HepG2 (cell line): ENCODE results near the gene PRKAR2B. TPM values are rescaled to one million over a fixed set of nuclear protein-coding genes. Genes with fewer than 3 reads are reported as not detected.

ENCODE experiments used
- DMAP1 ChIP-seq: IDR thresholded peaks from 2 replicates; pipeline ENCODE4 v1.6.1; 2016
- GABPA ChIP-seq, 2 experiments: IDR thresholded peaks; 2 replicates each; pipeline ENCODE4 v1.6.1; 2011 to 2016; ENCODE audit warnings: low read depth in 2 of 2, low read length in 1 of 2, missing biosample characterization in 1 of 2, missing genetic modification characterization in 1 of 2
- HNRNPH1 ChIP-seq: fragments of 200-400 bp; formaldehyde crosslinking; optimal IDR thresholded peaks from 2 replicates; pipeline ENCODE3; 2017; ENCODE audit warnings: mild to moderate bottlenecking, low read depth, low read length
- HNRNPLL ChIP-seq: fragments of 200-400 bp; formaldehyde crosslinking; IDR thresholded peaks from 2 replicates; pipeline ENCODE4 v1.6.1; 2017; ENCODE audit warnings: mild to moderate bottlenecking, low read depth, low read length; ENCODE audit not compliant: poor library complexity, severe bottlenecking
- MXD1 ChIP-seq: sonication (generic); formaldehyde crosslinking; IDR thresholded peaks from 2 replicates; pipeline ENCODE4 v1.4.0; 2020; ENCODE audit warnings: mild to moderate bottlenecking, missing genetic modification reagents
- NR1H2 ChIP-seq: sonication (generic); formaldehyde crosslinking; IDR thresholded peaks from 2 replicates; pipeline ENCODE4 v1.8.1; 2022; ENCODE audit warnings: low read depth, missing genetic modification reagents, borderline replicate concordance
- PITX1 ChIP-seq: sonication (generic); formaldehyde crosslinking; IDR thresholded peaks from 2 replicates; pipeline ENCODE4 v1.5.1; 2020; ENCODE audit warnings: mild to moderate bottlenecking, missing genetic modification reagents
- RBFOX2 ChIP-seq: fragments of 200-400 bp; formaldehyde crosslinking; IDR thresholded peaks from 2 replicates; pipeline ENCODE4 v1.6.1; 2017; ENCODE audit warnings: low read depth, mild to moderate bottlenecking, low read length
- SUZ12 ChIP-seq: fragments of 150-350 bp; IDR thresholded peaks from 2 replicates; pipeline ENCODE4 v1.6.1; 2014; ENCODE audit warnings: low read depth, low read length
- ZBTB44 ChIP-seq: sonication (generic); formaldehyde crosslinking; IDR thresholded peaks from 2 replicates; pipeline ENCODE4 v1.4.0; 2020; ENCODE audit warnings: missing genetic modification reagents
- ZFP90 ChIP-seq: sonication (generic); formaldehyde crosslinking; IDR thresholded peaks from 2 replicates; pipeline ENCODE4 v1.8.0; 2022; ENCODE audit warnings: missing genetic modification reagents, mild to moderate bottlenecking, inconsistent platforms, borderline replicate concordance
- ZNF136 ChIP-seq: sonication (generic); formaldehyde crosslinking; IDR thresholded peaks from 2 replicates; pipeline ENCODE4 v1.8.1; 2022; ENCODE audit warnings: low read depth, mild to moderate bottlenecking, moderate library complexity, missing genetic modification reagents
- ZNF230 ChIP-seq: sonication (generic); formaldehyde crosslinking; IDR thresholded peaks from 2 replicates; pipeline ENCODE4 v1.4.0; 2020; ENCODE audit warnings: mild to moderate bottlenecking, missing genetic modification reagents
- ZNF296 ChIP-seq: sonication (generic); formaldehyde crosslinking; conservative IDR thresholded peaks from 2 replicates; pipeline ENCODE4 v1.5.0; 2020; ENCODE audit warnings: mild to moderate bottlenecking, missing genetic modification reagents
- ZNF431 ChIP-seq: sonication (generic); formaldehyde crosslinking; IDR thresholded peaks from 2 replicates; pipeline ENCODE4 v1.9.0; 2022; ENCODE audit warnings: missing genetic modification reagents, low read depth, mild to moderate bottlenecking, borderline replicate concordance
- ZNF556 ChIP-seq: sonication (generic); formaldehyde crosslinking; IDR thresholded peaks from 2 replicates; pipeline ENCODE4 v1.4.0; 2020; ENCODE audit warnings: mild to moderate bottlenecking, missing genetic modification reagents, borderline replicate concordance
- ZNF781 ChIP-seq: sonication (generic); formaldehyde crosslinking; IDR thresholded peaks from 2 replicates; pipeline ENCODE4 v1.5.1; 2020; ENCODE audit warnings: borderline replicate concordance, mild to moderate bottlenecking, missing genetic modification reagents; ENCODE audit errors: not compliant biosample characterization
- ZNF782 ChIP-seq: sonication (generic); formaldehyde crosslinking; IDR thresholded peaks from 2 replicates; pipeline ENCODE4 v1.4.0; 2020; ENCODE audit warnings: missing genetic modification reagents, mild to moderate bottlenecking, borderline replicate concordance
- ZSCAN31 ChIP-seq: sonication (generic); formaldehyde crosslinking; IDR thresholded peaks from 2 replicates; pipeline ENCODE4 v1.5.0; 2020; ENCODE audit warnings: low read depth, mild to moderate bottlenecking, missing genetic modification reagents
- polyA plus RNA-seq, 8 experiments: library from polyadenylated mRNA; depleted of rRNA in 3 of 8; stranded (reverse) in 7 of 8; unstranded in 1 of 8; fragments of >200 nt; fragmentation: Illumina TruSeq in 4 of 8; extraction: Trizol in 4 of 8; gene quantifications; 2 replicates each; pipeline versions ENCODE4 v1.2.1 to v1.2.3, GENCODE V29; 2011 to 2016; ENCODE audit warnings: low read depth in 4 of 8, missing spikeins in 1 of 8, mixed read lengths in 1 of 8; ENCODE audit not compliant: insufficient read depth in 1 of 8
- total RNA-seq, 5 experiments: library from RNA; depleted of rRNA; stranded (reverse); fragments of >200 nt; fragmentation: Illumina TruSeq; extraction: Trizol; gene quantifications; 2 replicates each; pipeline ENCODE4 v1.2.3, GENCODE V29; 2016; ENCODE audit warnings: low read depth in 1 of 5
- TF ChIP-seq, protein P1 (sequence below): sonication (generic); formaldehyde crosslinking; IDR thresholded peaks from 2 replicates; pipeline ENCODE4 v1.5.0; 2020; ENCODE audit warnings: missing genetic modification reagents
- TF ChIP-seq, protein P2 (sequence below): sonication (generic); formaldehyde crosslinking; IDR thresholded peaks from 2 replicates; pipeline ENCODE4 v1.5.0; 2020; ENCODE audit warnings: mild to moderate bottlenecking, missing genetic modification reagents
- TF ChIP-seq, protein P3 (sequence below): sonication (generic); formaldehyde crosslinking; IDR thresholded peaks from 2 replicates; pipeline ENCODE4 v1.5.0; 2020; ENCODE audit warnings: missing genetic modification reagents

PRKAR2B gene
- total and polyA plus RNA-seq, 2 of the 13 experiments (the other 11 are each of a cell fraction or from before 2014, with no cell fraction given): not detected

DNA sequence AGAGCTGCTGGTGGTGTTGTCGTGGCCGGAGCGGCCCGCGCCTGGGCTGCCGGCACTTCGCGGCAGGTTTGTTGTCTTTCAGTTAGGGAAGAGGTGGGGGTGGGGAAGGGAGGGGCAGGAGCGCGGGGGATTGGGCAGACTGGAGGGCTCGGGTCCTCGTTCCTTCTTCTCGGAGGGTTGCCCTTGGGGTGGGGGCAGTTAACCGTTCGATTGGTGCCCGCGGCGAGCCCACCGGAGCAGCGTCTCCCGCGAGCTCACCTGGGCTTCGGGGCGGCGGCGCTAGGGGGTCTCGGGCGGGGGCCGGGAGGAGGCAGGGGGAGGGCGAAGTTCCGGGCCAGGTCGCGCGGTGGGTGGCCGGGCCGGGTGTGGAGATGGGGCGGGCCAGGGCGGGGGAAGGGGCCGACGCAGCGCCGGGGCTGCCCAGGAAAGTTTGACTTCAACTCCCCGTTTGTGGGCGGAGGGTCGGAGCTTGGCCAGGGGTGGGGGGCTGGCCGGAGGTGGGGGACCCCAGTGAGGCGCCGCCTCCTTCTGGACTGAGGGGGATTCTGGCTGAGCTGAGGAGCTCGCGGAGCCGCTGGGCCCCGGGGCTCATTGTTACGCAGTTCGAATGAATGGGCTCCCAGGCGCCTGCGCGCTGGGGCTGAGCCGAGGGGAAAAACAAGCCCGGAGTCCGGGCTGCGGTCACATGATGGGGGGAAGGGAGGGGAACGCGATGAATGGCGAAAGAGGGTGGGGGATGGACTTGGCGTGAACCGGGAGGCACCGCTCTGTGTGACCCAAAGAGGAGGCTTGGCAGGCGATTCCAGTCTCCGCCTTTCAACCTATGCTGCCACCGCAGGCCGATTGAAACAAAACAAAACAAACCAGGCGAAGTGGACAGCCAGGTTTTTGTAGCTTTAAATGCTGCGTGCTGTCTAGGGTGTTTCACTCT is 124.9 kb downstream of the PRKAR2B start (continued):
- TF ChIP-seq HNRNPH1 (no peak), NR1H2 (CRISPR knock-in tag) (no peak), ZBTB44 (no peak), PITX1 (CRISPR knock-in tag) (no peak), ZNF230 (CRISPR knock-in tag) (peak; percentile 74; the same call in 1 of the 2 replicates), HNRNPLL (peak; percentile 74), ZNF782 (CRISPR knock-in tag) (no peak), MXD1 (no peak), ZNF136 (CRISPR knock-in tag) (0 out of 2 replicates have a peak, but pooled peaks have one; percentile 37), ZNF431 (CRISPR knock-in tag) (no peak), RBFOX2 (peak; percentile 90), SUZ12 (no peak), DMAP1 (CRISPR knock-in tag) (peak; percentile 85), ZNF296 (no peak), ZNF781 (CRISPR knock-in tag) (no peak), GABPA (IDR thresholded peaks at IDR 0.05; ENCODE audit: low read depth, low read length) (no peak), GABPA (CRISPR knock-in tag; IDR thresholded peaks at IDR 0.05; ENCODE audit: low read depth) (peak; percentile 53; the same call in 1 of the 2 replicates), ZFP90 (CRISPR knock-in tag) (0 out of 2 replicates have a peak, but pooled peaks have one; percentile 38), ZSCAN31 (no peak; the same call in 1 of the 2 replicates), ZNF556 (CRISPR knock-in tag) (0 out of 2 replicates have a peak, but pooled peaks have one; percentile 71)
- TF ChIP-seq, protein P1, sequence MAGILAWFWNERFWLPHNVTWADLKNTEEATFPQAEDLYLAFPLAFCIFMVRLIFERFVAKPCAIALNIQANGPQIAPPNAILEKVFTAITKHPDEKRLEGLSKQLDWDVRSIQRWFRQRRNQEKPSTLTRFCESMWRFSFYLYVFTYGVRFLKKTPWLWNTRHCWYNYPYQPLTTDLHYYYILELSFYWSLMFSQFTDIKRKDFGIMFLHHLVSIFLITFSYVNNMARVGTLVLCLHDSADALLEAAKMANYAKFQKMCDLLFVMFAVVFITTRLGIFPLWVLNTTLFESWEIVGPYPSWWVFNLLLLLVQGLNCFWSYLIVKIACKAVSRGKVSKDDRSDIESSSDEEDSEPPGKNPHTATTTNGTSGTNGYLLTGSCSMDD (CRISPR knock-in tag): no peak
- TF ChIP-seq, protein P2, sequence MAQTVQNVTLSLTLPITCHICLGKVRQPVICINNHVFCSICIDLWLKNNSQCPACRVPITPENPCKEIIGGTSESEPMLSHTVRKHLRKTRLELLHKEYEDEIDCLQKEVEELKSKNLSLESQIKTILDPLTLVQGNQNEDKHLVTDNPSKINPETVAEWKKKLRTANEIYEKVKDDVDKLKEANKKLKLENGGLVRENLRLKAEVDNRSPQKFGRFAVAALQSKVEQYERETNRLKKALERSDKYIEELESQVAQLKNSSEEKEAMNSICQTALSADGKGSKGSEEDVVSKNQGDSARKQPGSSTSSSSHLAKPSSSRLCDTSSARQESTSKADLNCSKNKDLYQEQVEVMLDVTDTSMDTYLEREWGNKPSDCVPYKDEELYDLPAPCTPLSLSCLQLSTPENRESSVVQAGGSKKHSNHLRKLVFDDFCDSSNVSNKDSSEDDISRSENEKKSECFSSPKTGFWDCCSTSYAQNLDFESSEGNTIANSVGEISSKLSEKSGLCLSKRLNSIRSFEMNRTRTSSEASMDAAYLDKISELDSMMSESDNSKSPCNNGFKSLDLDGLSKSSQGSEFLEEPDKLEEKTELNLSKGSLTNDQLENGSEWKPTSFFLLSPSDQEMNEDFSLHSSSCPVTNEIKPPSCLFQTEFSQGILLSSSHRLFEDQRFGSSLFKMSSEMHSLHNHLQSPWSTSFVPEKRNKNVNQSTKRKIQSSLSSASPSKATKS (CRISPR knock-in tag): no peak
- TF ChIP-seq, protein P3, sequence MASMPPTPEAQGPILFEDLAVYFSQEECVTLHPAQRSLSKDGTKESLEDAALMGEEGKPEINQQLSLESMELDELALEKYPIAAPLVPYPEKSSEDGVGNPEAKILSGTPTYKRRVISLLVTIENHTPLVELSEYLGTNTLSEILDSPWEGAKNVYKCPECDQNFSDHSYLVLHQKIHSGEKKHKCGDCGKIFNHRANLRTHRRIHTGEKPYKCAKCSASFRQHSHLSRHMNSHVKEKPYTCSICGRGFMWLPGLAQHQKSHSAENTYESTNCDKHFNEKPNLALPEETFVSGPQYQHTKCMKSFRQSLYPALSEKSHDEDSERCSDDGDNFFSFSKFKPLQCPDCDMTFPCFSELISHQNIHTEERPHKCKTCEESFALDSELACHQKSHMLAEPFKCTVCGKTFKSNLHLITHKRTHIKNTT (CRISPR knock-in tag): no peak
